Measurements from ENCODE around the gene NCAPH2. TPM values are rescaled to one million over a fixed set of nuclear protein-coding genes. Genes with fewer than 3 reads are reported as not detected.

NCAPH2 gene
- total and polyA plus RNA-seq, 2 donors from 2014 or later = 31.4 to 41.5 TPM

- no peak for TF ChIP-seq CTCF (IDR thresholded peaks at IDR 0.05; ENCODE audit: borderline replicate concordance, extremely low read depth, insufficient read depth)
- H3K9me3 ChIP-seq (ENCODE audit: control insufficient read depth in 2 of 3, insufficient read depth in 1 of 3, low read length in 3 of 3) = no peaks in the 10 kb centered on the region
- intact Hi-C loops (cut with DNase I) = no loop called here
- peak in 1 of 5 donors; percentile 93 for DNase-seq
- no peaks in the 10 kb centered on the region for H3K27me3 ChIP-seq (ENCODE audit: control insufficient read depth, insufficient read depth, low read length)
- H3K4me3 ChIP-seq (ENCODE audit: low read length in 3 of 3) = no peak overlapping the region
- no peak overlapping the region for H3K27ac ChIP-seq (ENCODE audit: low read depth in 2 of 2, low read length in 2 of 2)
- H3K9ac ChIP-seq (ENCODE audit: low read length in 3 of 3) = no peak overlapping the region
- peaks cover 0 to 19% (median 18%) of the 10 kb centered on the region in 3 donors for H3K36me3 ChIP-seq (ENCODE audit: control insufficient read depth in 2 of 3, insufficient read depth in 3 of 3, low read length in 3 of 3)
- FAIRE-seq = no peak
- peaks cover 0 to 26% (median 20%) of the 10 kb centered on the region in 3 donors for H3K4me1 ChIP-seq (ENCODE audit: control insufficient read depth in 2 of 3, insufficient read depth in 2 of 3, low read depth in 1 of 3, low read length in 3 of 3)
These were observed 38.4 kb upstream of the NCAPH2 start for GRCh38 chr22:50469377-50470305.

GRCh38 chr22:50470491-50470890 lies 37.5 kb upstream of the NCAPH2 start:
- Histone ChIP-seq H3K27me3 (ENCODE audit: control insufficient read depth, insufficient read depth, low read length) (no peaks in the 10 kb centered on the region), H3K4me3 (ENCODE audit: low read length in 3 of 3) (no peak overlapping the region), H3K9me3 (ENCODE audit: control insufficient read depth in 2 of 3, insufficient read depth in 1 of 3, low read length in 3 of 3) (no peaks in the 10 kb centered on the region), H3K27ac (ENCODE audit: low read depth in 2 of 2, low read length in 2 of 2) (no peak overlapping the region), H3K4me1 (ENCODE audit: control insufficient read depth in 2 of 3, insufficient read depth in 2 of 3, low read depth in 1 of 3, low read length in 3 of 3) (peaks cover 0 to 29% (median 20%) of the 10 kb centered on the region in 3 donors), H3K9ac (ENCODE audit: low read length in 3 of 3) (no peak overlapping the region), H3K36me3 (ENCODE audit: control insufficient read depth in 2 of 3, insufficient read depth in 3 of 3, low read length in 3 of 3) (peaks cover 0 to 16% (median 13%) of the 10 kb centered on the region in 3 donors)
- no peak for TF ChIP-seq CTCF (IDR thresholded peaks at IDR 0.05; ENCODE audit: borderline replicate concordance, extremely low read depth, insufficient read depth)
- peak in 1 of 5 donors; percentile 33 for DNase-seq
- no peak for FAIRE-seq
- intact Hi-C loops (cut with DNase I) = no loop called here

GRCh38 chr22:50471197-50471847 lies 36.7 kb upstream of the NCAPH2 start:
- intact Hi-C loops (cut with DNase I) = no loop called here
- H3K4me3 ChIP-seq (ENCODE audit: low read length in 3 of 3) = no peak overlapping the region
- no peaks in the 10 kb centered on the region for H3K27me3 ChIP-seq (ENCODE audit: control insufficient read depth, insufficient read depth, low read length)
- H3K36me3 ChIP-seq (ENCODE audit: control insufficient read depth in 2 of 3, insufficient read depth in 3 of 3, low read length in 3 of 3) = peaks cover 0 to 10% (median 8%) of the 10 kb centered on the region in 3 donors
- no peak overlapping the region for H3K9ac ChIP-seq (ENCODE audit: low read length in 3 of 3)
- no peak for FAIRE-seq
- H3K4me1 ChIP-seq (ENCODE audit: control insufficient read depth in 2 of 3, insufficient read depth in 2 of 3, low read depth in 1 of 3, low read length in 3 of 3) = peaks cover 0 to 31% (median 20%) of the 10 kb centered on the region in 3 donors
- no peaks in the 10 kb centered on the region for H3K9me3 ChIP-seq (ENCODE audit: control insufficient read depth in 2 of 3, insufficient read depth in 1 of 3, low read length in 3 of 3)
- DNase-seq = no peak
- no peak for TF ChIP-seq CTCF (IDR thresholded peaks at IDR 0.05; ENCODE audit: borderline replicate concordance, extremely low read depth, insufficient read depth)
- H3K27ac ChIP-seq (ENCODE audit: low read depth in 2 of 2, low read length in 2 of 2) = no peak overlapping the region
